ENCODE measurements around the gene RALGPS1.
A peak's percentile ranks its signal among the peaks of the same experiment; 100 is the strongest.
"Not testable (repeated sequence)": the region's sequence is repeated elsewhere in the genome, so short reads cannot be mapped to it uniquely, and the experiment has no call there.

RALGPS1 gene

DNA sequence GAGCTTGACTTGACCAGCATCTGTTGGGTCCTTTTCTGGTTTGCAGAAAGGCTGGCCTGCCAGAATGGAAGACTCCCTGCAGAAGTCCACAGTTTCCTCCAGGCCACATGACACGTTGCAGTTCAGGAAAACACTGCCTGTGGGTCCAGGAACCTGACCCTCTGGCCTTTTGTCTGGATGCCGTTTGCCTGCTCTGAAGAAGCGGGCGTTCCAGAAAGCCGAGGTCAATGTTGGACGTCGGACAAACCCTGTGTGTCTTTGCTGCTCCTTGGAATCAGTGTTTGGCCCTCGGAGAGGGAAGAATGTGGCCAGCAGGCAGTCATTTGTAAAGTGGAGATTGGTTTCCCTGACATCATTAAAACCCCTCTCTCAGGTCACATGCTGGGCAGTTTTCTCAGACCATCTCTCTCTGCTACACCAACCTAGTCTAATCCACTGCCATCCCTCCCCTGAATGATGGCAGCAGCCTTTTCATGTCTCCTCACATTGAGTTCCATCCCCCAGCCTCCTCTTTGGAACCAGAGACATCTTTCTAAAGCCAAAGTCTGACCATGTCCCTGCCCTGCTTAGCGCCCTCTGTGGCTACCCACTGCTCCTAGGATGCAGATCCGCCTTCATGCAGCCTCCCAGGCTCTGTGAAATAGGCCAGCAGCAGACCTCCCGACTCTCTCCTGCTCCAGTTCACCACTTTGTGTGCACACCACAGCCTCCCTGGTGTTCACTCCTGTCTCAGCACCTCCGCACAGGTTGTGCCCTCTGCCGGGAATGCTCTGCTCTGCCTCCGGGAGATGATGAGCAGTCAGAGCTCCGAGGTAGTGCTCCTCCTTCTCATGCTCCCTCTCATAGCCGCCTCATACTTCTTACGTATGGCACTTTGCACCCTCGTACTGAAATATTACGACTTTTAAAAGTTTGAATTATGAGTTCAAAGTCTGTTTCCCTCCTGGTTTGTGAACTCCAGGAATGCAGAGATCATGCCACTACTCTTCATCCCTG, 75.6 kb downstream of the RALGPS1 start:
- DNase-seq (ENCODE audit: low spot score), result no peak

DNA sequence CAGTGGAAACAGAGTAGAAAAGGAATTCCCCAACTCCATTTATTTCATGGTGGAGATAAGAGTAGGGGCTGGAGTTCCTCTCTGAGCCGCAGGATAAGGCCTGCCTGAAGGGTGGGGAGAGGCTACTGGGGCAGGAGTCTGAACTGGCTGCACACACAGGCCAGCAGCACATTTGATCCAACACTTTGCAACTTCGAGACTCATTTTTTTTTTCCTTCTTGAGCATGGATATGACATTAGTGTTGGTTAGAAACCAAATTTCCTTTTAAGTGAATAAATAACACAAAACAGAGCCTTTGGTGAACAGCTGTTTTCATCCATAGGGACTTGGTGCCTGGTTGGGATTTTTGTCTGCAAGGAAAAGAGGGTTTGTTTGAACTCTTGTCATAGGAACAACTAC, 76.6 kb downstream of the RALGPS1 start:
- DNase-seq (ENCODE audit: low spot score), result no peak

DNA sequence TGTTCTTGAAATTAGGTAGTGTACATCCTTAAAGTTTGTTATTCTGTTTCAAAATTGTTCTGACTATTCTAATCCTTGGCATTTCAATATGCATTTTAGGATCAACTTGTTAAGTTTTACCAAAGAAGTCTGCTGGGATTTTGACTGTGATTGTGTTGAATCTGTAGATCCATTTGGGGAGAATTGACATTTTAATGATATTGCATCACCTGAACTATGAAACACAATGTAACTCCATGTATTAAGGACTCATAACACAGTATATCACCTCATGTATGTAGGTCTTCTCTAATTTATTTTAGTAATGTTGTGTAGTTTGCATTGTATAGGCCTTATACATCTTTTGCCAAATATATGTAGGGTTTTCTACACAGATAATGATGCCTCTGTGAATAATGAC, 77.8 kb downstream of the RALGPS1 start:
- no peak for DNase-seq (ENCODE audit: low spot score)

DNA sequence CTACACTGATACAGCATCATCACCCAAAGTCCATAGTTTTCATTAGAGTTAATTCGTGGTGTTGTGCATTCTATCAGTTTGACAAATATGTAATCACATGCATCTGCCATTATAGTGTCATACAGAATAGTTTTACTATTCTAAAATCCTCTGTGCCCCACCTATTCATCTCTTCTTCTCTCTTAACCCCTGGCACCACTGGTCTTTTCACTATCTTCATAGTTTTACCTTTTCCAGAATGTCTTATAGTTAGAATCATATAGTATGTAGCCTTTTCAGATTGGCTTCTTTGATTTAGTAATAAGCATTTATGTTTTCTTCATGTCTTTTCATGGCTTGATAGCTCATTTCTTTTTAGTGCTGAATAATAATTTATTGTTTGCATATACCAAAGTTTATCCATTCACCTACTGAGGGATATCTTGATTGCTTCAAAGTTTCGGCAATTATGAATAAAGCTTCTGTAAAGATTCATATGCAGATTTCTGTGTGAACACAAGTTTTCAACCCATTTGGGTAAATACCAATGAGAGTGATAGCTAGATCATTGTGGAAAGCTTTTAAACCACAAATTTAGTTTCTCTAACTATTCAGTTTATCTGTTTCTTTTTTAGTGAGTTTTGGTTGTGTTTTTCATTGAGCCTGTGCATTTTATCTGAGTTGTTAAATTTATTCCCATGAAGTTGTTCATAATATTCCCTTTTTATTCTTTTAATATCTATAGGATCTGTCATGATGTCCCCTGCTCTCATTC, 84.9 kb downstream of the RALGPS1 start:
- no peak for DNase-seq (ENCODE audit: low spot score)

DNA sequence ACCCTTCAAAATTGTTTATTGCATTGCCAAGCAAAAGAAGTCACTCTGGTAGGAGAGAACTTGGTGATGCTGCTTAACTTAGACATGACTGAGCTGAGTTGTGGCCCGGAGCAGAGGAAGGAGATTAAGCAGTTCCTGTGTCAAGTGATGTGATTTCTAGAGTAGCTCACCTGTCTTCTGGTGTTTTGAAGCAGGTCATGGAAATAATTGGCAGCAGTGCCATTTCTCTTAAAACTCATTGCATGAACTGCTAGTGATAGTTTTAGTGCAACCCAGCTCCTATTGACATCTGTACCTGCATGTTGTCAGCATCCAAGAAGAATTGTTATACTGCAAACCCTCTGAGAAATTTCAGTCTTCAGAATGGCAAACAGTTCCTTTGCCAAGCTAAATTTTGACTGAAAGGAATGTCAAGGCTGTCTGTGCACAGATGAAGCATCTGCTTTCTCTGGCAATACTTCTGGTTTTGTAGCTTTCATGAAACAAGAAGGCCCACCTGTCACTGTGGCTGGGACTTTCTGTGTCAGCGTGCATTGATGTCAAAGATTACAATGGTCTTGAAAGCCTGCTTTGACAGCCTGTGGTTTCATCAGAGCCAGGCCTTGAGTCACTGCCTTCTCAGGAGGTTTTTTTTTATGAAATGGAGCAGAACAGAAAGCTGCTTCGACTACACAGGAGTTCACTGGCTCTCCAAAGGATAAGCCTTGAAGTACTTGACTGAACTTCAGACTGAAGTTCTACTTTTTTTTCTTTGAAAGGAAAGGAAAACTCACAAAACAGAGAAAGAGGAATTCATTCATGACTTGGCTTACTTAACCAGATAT, 90.6 kb downstream of the RALGPS1 start:
- DNase-seq (ENCODE audit: low spot score), result no peak

DNA sequence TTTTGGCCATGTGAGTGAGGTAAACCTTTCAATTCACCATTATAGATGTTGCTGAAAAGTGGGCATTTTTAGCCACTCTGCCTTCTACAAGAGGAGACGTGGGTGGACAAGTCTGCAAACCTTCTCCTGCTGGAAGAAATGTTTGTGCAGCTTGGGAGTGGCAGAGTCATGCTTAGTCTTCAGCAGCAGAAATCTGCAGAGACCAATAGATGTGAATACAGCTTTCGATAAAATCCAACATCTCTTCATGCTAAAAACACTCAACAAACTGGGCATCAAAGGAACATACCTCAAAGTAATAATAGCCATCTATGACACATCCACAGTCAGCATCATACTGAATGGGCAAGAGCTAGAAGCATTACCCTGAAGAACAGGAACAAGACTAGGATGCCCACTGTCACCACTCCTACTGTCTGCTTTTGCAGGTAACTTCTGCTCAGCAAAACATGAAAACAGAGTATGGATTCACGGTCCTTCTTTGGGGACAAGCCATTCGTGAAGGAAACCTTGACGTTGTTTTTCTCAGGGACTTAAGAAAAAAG, 91.3 kb downstream of the RALGPS1 start:
- no peak for DNase-seq (ENCODE audit: low spot score)

DNA sequence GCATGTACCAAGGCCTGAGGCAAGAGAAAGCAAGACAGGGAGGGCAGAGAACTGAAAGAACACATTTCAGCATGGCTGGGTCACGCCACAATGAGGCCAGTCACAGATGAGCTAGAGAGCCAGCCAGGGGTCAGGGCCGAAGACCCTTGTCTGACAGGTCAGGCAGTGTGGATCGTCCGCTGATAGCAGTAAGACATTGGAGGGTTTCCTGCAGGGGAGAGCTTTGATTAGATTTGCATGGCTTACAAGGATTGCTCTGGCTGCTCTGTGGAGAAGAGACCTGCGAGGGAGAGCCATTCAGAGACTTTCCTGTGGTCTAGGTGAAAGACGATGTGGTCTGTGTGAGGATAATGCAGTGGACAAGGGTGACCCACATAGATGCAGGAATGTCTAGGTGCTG, 93.1 kb downstream of the RALGPS1 start:
- DNase-seq (ENCODE audit: low spot score), result no peak

DNA sequence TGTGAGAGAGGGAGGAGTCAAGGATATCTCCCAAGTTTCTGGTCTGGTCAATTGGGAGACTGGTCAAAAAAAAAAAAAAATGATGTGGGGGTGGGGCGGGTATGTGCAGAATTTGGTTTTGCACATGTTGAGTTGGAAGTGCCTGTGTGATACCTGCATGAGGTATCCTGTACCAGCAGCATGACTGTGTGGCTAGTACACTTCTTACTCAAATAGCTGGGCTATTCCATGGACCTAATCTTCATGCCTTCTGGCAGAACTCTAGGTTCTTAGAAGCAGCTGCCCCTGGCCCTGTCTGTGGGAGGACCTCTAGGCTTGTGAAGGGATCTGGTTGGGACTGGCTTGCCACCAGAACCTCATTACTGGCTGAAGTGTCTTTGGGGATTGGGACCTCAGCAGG, 93.5 kb downstream of the RALGPS1 start:
- no peak for DNase-seq (ENCODE audit: low spot score)

DNA sequence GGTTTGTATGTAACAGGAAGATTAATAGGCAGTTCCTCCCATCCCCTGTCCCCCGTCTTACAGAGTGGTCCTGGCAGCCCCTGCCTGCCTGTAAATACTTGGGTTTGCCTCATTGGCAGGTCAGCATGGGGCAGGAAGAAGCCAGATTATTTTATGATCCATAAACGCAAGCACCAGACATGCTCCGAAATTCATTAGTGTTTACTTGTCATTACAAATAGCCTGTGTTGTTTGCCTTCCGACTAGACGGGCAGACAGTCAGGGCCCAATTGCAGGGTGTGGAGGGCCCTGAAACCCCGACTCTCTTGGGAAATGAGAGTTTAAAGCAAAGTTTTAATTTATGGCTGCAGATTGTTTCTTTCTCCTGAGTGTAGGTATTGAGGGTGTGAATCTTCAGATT, 97.2 kb downstream of the RALGPS1 start:
- no peak for DNase-seq (ENCODE audit: low spot score)

DNA sequence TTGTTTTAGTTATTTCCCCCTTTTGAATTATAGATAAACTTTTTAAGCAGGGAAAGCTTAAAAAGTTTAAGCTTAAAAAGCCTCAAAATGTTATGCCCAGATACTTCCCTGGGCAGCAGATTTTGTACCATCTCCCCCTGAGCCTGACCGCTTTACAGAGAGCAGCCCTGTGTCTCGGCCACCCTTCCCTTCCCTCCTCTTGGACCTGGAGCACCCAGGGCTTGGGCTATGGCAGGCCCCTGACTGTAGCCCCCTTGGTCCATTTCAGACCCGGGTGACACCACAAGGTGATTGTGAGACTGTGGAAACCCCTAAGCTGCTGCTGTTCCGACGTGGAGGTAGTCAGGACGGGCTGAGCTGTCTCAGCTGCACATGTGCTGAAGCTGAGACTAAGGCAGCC, 97.7 kb downstream of the RALGPS1 start:
- DNase-seq (ENCODE audit: low spot score), result no peak

DNA sequence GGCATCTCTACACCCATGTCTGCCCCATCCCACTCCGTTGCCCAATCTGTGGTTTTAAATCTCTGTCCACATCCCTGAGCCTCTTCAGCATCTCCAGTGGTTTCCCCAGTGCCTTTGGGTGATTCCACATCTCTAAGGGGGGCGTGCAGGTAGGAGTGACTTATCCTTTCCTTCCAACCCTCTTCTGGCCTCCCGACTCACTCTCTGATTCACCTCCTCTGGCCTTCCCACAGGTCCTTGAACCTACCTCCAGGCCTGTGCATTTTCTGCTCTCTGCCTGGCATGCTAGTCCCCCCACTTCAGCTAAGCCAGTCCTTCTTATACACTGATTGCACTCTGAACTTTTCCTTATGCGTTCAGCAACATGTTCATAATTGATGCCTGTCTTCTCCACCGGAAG, 99.0 kb downstream of the RALGPS1 start:
- no peak for DNase-seq (ENCODE audit: low spot score)

DNA sequence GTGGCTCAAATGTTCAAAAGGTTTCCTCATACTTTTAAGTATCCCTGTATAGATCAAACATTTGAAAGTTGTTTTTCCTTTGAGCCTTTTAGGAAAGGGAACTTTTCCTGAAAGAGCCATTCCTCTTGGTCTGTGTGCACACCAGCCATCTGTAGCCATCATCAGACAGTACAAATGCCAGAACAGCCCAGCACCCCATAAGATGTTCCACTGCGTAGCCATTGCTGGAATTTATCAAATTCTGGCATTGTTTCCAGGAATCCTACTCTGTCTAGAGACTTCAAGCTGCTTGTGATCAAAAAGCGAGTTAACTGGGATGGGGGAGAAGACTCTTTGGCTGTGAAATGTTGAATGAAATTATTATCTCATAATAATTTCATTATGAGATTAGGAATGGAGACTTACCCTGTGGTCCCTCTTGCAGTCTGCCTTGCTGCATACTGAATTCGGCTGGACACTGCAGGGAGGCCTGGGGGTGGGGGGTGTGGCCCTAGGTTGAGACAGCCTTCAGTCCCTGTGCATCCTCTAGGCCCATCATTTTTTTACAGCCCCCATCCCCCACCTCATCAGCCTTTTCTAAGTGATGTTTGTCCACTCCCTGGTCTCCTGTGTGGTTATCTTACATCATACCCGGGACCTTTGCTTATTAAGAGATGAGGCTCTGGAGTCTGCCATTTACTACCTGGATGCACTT, 99.8 kb downstream of the RALGPS1 start:
- no peak for DNase-seq (ENCODE audit: low spot score)

DNA sequence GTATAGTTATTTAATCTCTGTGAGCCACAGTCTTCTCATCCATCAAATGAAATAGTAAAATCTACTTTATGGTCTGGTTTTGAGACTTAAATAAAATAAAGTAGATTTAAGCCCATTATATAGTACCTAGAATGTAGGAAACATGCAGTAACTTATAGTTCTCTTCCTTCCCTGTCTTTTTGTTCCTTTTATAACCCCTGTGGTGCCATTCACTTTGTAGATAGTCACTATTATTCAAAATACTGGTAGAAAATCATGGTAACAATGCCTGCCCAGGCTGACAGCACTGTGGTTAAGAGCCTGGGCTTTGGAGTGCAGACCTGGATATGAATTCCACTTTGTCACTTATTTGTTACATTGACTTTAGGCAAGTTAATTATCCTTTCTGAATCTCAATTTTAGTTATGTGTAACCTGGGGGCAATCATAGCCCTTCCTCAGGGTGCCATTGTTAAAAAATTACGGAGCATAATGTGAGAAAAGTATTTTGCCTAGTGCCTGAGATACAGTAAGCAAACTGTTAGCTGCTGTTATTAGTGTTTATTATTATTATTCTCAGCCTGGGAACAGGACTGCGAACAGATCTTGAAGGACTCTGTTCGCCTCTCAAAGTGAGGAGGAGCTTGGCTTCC, 100.4 kb downstream of the RALGPS1 start:
- no peak for DNase-seq (ENCODE audit: low spot score)

DNA sequence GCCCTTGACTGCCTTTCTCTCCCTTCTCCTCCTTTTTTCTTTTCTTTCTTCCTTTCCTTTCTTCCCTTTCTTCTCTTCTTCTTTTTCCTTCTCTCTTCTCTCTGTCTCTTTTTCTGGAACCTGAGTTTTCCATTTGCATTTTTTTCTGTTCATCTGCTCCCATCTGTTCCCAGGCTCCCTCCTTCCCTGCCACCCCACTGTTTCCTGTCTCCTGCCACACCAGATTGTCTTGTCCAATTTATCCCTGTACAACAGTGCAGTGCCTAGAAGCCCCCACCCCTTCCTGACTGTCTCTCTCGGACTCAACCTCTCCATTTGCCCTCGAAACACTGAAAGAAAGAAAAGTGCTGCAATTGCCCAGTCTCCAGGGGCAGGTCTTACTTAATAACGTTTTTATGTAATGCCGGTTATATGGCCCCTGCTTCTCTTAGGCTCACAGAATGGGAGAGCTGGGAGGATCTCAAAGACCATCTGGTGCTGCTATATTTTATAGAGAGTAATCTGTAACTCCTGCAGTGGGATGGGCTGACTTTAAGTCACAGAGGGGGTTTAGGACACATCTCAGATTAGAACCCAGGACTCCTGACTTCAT, 101.4 kb downstream of the RALGPS1 start:
- DNase-seq (ENCODE audit: low spot score), result no peak

DNA sequence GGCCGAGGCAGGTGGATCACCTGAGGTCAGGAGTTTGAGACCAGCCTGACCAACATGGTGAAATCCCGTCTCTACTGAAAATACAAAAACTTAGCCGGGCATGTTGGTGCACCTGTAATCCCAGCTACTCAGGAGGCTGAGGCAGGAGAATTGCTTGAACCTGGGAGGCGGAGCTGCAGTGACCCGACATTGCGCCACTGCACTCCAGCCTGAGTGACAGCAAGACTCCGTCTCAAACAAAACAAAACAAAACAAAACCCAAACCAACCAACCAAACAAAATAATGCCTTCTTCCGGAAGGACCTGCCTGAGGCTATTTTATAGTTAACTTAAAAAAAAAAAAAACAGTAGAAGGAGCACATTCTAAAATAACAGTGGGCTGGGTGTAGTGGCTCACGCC, 103.4 kb downstream of the RALGPS1 start:
- not testable (repeated sequence) for DNase-seq (ENCODE audit: low spot score)

DNA sequence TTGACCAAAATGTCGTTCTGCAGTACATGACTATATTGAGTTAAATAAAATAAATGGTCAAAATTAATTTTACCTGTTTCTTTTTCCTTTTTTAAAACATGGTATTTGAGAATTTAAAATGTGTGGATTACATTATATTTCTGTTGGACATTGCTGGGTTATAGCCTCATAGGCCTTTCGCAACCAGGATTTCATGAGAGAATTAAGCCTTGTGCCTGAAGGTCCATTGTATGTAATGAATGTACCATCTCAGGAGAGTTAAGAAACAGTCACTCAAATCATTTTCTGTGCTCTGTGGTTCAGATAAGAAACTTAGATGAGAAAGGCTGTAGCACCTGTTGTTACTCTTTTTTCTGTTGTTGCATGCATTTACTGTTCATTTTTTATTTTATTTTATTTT, 104.4 kb downstream of the RALGPS1 start:
- DNase-seq (ENCODE audit: low spot score), result no peak

DNA sequence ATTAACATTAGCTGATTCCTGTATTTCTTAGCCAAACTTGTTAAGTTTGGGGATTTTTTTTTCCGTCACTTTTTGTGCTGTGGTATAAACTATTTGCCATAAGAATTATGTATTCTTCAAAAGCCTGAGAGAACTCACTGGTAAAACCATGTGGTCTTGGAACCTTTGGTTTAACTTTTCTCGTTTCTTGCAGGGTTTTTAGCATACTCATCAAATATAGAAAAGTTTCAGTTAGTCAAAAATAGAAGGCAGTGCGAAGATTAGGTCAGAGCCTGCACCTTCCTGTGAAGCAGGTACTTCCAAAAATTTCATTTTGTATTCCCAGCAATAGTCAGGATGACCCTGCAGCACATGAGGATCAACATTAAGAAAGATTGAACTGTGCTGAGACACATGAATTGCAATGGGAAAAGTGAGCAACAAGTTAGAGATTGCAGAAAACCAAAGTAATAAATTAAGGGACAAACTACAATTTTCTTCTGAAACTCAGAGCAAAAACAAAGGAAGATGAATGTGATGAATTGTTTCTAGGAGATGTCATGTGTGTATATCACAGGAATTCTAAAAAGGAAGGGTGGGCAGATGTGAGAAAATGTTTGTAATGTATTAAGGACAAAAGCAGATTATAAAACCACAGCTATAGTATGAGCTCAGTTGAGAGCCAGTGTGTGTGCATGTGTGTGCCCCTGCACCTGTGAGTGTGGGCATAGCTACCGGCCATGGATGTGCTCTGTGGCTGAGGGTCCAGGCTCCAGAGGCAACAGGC, 105.6 kb downstream of the RALGPS1 start:
- no peak for DNase-seq (ENCODE audit: low spot score)

DNA sequence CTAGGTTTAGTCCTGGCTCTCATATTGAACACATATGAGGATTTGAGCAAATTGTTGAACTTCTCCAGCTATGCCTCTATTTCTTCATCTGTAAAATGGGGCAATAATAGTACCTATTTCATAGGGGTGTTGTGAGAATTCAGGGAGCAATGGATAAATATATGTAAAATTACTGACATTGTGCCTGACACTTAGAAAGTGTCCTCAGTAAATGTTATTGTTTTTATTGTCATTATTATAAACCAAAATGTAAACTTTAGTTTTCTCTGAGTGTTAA, 106.2 kb downstream of the RALGPS1 start:
- DNase-seq (ENCODE audit: low spot score), result no peak

DNA sequence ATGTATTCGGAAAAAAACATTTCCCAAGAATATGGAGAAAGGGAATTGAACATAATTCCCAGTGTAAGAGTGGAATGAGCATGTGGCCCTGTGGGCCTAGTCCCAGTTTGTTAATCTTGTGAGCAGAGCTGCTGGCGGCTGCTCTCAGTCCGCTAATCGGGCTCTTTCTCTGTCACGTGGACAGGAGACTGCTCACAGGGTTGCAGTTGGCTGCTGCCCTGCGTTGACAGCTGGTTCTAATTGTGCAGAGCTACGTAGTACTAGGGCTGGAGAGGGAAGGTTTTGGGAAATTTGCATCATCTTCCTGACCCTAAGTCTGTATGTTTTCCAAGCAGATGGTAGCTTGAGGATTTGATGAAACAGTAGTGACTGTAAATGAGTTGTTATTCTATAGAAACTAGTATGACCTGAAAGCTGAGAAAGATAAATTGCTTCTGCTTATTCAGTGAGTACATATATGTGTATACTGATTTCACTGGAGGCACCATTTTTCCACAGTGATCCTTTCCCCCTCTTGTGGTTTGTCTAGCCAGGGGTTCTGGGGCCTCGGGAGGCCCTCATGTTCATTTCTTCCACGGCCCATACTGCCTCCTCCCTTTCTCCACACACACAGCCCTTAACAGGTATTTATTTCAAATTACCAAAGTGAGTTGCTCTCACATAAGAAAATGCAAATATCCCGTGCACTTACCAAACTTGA, 107.2 kb downstream of the RALGPS1 start:
- peak; percentile 92 for DNase-seq (ENCODE audit: low spot score)
